NCI-H2227 treated with DMSO at 0.1 percent for 48 hours (cell line): ENCODE data around the gene EMC10.
"Not testable (repeated sequence)": the region's sequence is repeated elsewhere in the genome, so short reads cannot be mapped to it uniquely, and the experiment has no call there.

Experiments used
- DNase-seq: peaks from one replicate; lab custom pipeline; 2025; lab: John Stamatoyannopoulos, UW

The EMC10 gene

GRCh38 chr19:50451223-50451534 lies 25.1 kb upstream of the EMC10 start:
- DNase-seq, result no peak

GRCh38 chr19:50453243-50453642 lies 23.1 kb upstream of the EMC10 start:
- DNase-seq, result no peak

- DNase-seq, result no peak
Measured at GRCh38 chr19:50455992-50456391, 20.3 kb upstream of the EMC10 start.

- DNase-seq, result no peak
Measured at GRCh38 chr19:50457300-50457699, 19.0 kb upstream of the EMC10 start.

GRCh38 chr19:50458396-50459066 lies 17.8 kb upstream of the EMC10 start:
- no peak for DNase-seq

- DNase-seq, result no peak
Measured at GRCh38 chr19:50459067-50459456, 17.2 kb upstream of the EMC10 start.

- no peak for DNase-seq
Measured at GRCh38 chr19:50459638-50460037, 16.7 kb upstream of the EMC10 start.

GRCh38 chr19:50460161-50460765 lies 16.0 kb upstream of the EMC10 start:
- DNase-seq, result no peak

GRCh38 chr19:50461066-50461875 lies 15.0 kb upstream of the EMC10 start:
- DNase-seq, result peak; percentile 62

GRCh38 chr19:50462970-50463369 lies 13.3 kb upstream of the EMC10 start:
- DNase-seq, result no peak

GRCh38 chr19:50464348-50464747 lies 12.0 kb upstream of the EMC10 start:
- no peak for DNase-seq

- DNase-seq, result no peak
Measured at GRCh38 chr19:50465000-50465399, 11.3 kb upstream of the EMC10 start.

- DNase-seq, result peak; percentile 0
Measured at GRCh38 chr19:50465986-50466705, 10.2 kb upstream of the EMC10 start.

- DNase-seq, result no peak
Measured at GRCh38 chr19:50466706-50467039, 9.6 kb upstream of the EMC10 start.

GRCh38 chr19:50467566-50467965 lies 8.7 kb upstream of the EMC10 start:
- DNase-seq, result no peak

GRCh38 chr19:50468818-50469217 lies 7.5 kb upstream of the EMC10 start:
- DNase-seq, result no peak

GRCh38 chr19:50473336-50473735 lies 3.0 kb upstream of the EMC10 start:
- DNase-seq, result not testable (repeated sequence)

GRCh38 chr19:50475101-50475568 lies 1.2 kb upstream of the EMC10 start:
- no peak for DNase-seq

GRCh38 chr19:50475736-50476223 lies 527 bp upstream of the EMC10 start:
- DNase-seq, result no peak

- no peak for DNase-seq
Measured at GRCh38 chr19:50476907-50477238, 566 bp downstream of the EMC10 start.

- no peak for DNase-seq
Measured at GRCh38 chr19:50477751-50478515, 1.6 kb downstream of the EMC10 start.
